ENCODE measurements around the gene UGT8.

DNA sequence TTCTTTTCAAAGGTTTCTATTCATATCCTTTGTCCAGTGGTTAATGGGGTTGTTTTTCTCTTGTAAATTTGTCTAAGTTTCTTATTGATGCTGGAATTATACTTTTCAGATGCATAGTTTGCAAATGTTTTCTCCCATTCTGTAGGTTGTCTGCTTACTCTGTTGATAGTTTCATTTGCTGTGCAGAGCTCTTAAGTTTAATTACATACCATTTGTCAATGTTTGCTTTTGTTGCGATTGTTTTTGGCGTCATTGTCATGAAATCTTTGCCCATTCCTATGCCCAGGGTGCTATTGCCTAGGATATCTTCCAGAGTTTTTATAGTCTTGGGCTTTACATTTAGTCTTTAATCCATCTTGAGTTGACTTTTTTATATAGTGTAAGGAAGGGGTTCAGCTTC is 21.2 kb upstream of the UGT8 start:
- TF ChIP-seq, protein P1, sequence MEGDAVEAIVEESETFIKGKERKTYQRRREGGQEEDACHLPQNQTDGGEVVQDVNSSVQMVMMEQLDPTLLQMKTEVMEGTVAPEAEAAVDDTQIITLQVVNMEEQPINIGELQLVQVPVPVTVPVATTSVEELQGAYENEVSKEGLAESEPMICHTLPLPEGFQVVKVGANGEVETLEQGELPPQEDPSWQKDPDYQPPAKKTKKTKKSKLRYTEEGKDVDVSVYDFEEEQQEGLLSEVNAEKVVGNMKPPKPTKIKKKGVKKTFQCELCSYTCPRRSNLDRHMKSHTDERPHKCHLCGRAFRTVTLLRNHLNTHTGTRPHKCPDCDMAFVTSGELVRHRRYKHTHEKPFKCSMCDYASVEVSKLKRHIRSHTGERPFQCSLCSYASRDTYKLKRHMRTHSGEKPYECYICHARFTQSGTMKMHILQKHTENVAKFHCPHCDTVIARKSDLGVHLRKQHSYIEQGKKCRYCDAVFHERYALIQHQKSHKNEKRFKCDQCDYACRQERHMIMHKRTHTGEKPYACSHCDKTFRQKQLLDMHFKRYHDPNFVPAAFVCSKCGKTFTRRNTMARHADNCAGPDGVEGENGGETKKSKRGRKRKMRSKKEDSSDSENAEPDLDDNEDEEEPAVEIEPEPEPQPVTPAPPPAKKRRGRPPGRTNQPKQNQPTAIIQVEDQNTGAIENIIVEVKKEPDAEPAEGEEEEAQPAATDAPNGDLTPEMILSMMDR (IDR thresholded peaks at IDR 0.05; ENCODE audit: insufficient read depth, low read depth, low read length), result no peak
- TF ChIP-seq EZH2 (IDR thresholded peaks at IDR 0.05; ENCODE audit: insufficient read depth, low read length), result no peak

Data from astrocyte (in vitro differentiated cells and primary cell).